8988T (cell line): ENCODE data around the gene CCKAR.
"Not testable (repeated sequence)": the region's sequence is repeated elsewhere in the genome, so short reads cannot be mapped to it uniquely, and the experiment has no call there.

Experiments
- DNase-seq: peaks from one replicate; pipeline ENCODE4 v3.0.0; 2011

CCKAR gene

GRCh38 chr4:26490111-26490959, at the start of gene CCKAR:
Gene CCKAR, minus strand, starts transcription at chr4:26490484. Its CDS starts 217 bp downstream, at chr4:26490267.
- DNase-seq = no peak

GRCh38 chr4:26533685-26534084, 43.4 kb upstream of the CCKAR start:
- DNase-seq = no peak

GRCh38 chr4:26531491-26532116, 41.3 kb upstream of the CCKAR start:
- DNase-seq = no peak

- no peak for DNase-seq
Observed at GRCh38 chr4:26530099-26530498, 39.8 kb upstream of the CCKAR start.

GRCh38 chr4:26529479-26529878, 39.2 kb upstream of the CCKAR start:
- DNase-seq = no peak

- no peak for DNase-seq
Observed at GRCh38 chr4:26525771-26526150, 35.5 kb upstream of the CCKAR start.

- no peak for DNase-seq
Observed at GRCh38 chr4:26525136-26525770, 35.0 kb upstream of the CCKAR start.

GRCh38 chr4:26524011-26524410, 33.7 kb upstream of the CCKAR start:
- DNase-seq = no peak

GRCh38 chr4:26522478-26522877, 32.2 kb upstream of the CCKAR start:
- no peak for DNase-seq

GRCh38 chr4:26520728-26521450, 30.6 kb upstream of the CCKAR start:
- DNase-seq = no peak

GRCh38 chr4:26515936-26516335, 25.7 kb upstream of the CCKAR start:
- no peak for DNase-seq

- DNase-seq = no peak
Observed at GRCh38 chr4:26510334-26510964, 20.2 kb upstream of the CCKAR start.

- no peak for DNase-seq
Observed at GRCh38 chr4:26509681-26510333, 19.5 kb upstream of the CCKAR start.

- DNase-seq = no peak
Observed at GRCh38 chr4:26507286-26507685, 17.0 kb upstream of the CCKAR start.

- no peak for DNase-seq
Observed at GRCh38 chr4:26503844-26504243, 13.6 kb upstream of the CCKAR start.

GRCh38 chr4:26503427-26503826, 13.1 kb upstream of the CCKAR start:
- DNase-seq = no peak

GRCh38 chr4:26500565-26500999, 10.3 kb upstream of the CCKAR start:
- not testable (repeated sequence) for DNase-seq

- DNase-seq = no peak
Observed at GRCh38 chr4:26496207-26496783, 6.0 kb upstream of the CCKAR start.

GRCh38 chr4:26493461-26493860, 3.2 kb upstream of the CCKAR start:
- DNase-seq = no peak

- no peak for DNase-seq
Observed at GRCh38 chr4:26491449-26492170, 1.3 kb upstream of the CCKAR start.

- DNase-seq = no peak
Observed at GRCh38 chr4:26490960-26491284, 638 bp upstream of the CCKAR start.
